Mammary epithelial cell (primary cell): ENCODE results near the gene TRPM1.

Experiments used
- CTCF ChIP-seq, 2 donors: IDR thresholded peaks in 1 of 2; conservative IDR thresholded peaks in 1 of 2; 2 replicates each; pipeline ENCODE4 v1.5.1; 2011 to 2012; ENCODE audit warnings: inconsistent platforms in 2 of 2, low read length in 2 of 2, mild to moderate bottlenecking in 2 of 2, control low read depth in 1 of 2, low read depth in 1 of 2; ENCODE audit not compliant: insufficient read depth in 1 of 2; ENCODE audit errors: extremely low read depth in 1 of 2
- EZH2 ChIP-seq: IDR thresholded peaks from 2 replicates; pipeline ENCODE4 v1.6.1; 2012; ENCODE audit warnings: low read length, inconsistent platforms, borderline replicate concordance

- TF ChIP-seq CTCF (conservative IDR thresholded peaks at IDR 0.05 in 1 of 2, IDR thresholded peaks at IDR 0.05 in 1 of 2; ENCODE audit: extremely low read depth in 1 of 2, insufficient read depth in 1 of 2, low read depth in 1 of 2, low read length in 2 of 2) (no peak), EZH2 (no peak)
Observed at GRCh38 chr15:31070867-31071266, 30.7 kb downstream of the TRPM1 start.
